Measurements from ENCODE around the gene AAR2.

The AAR2 gene

DNA sequence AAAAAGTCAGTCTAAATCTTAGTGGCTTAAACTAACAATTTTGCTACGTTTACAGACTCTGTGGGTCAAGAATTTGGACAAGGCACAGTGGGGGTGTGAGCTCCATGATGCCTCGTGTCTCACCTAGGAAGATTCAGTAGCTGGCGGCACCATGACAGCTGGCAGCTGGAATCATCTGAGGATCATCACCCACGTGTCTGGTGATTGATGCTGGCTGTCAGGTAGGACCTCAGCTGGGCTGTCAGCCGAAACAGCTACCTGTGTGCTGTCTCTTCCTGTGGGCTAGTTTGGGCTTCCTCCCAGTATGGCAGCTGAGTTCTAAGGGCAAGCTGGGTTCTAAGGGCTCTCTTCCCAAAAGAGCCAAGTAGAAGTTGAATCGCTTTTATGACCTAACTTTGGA, 43.5 kb downstream of the AAR2 start:
- WGBS, 2 experiments (ENCODE audit: insufficient coverage in 2 of 2): 84 to 85% methylated on average over 5 to 6 of the region's 6 CpGs
- Histone ChIP-seq H3K36me3 (ENCODE audit: control insufficient read depth, insufficient read depth, low read length) (no peaks in the 10 kb centered on the region), H3K4me1 (ENCODE audit: control insufficient read depth, insufficient read depth, low read length, poor library complexity, severe bottlenecking) (no peaks in the 10 kb centered on the region), H3K27ac (ENCODE audit: low read depth, low read length, severe bottlenecking) (no peak overlapping the region), H3K9me3 (ENCODE audit: control insufficient read depth, low read length) (no peaks in the 10 kb centered on the region), H3K4me3 (ENCODE audit: extremely low read depth, insufficient read depth, low read length, poor library complexity, severe bottlenecking) (no peak overlapping the region)

DNA sequence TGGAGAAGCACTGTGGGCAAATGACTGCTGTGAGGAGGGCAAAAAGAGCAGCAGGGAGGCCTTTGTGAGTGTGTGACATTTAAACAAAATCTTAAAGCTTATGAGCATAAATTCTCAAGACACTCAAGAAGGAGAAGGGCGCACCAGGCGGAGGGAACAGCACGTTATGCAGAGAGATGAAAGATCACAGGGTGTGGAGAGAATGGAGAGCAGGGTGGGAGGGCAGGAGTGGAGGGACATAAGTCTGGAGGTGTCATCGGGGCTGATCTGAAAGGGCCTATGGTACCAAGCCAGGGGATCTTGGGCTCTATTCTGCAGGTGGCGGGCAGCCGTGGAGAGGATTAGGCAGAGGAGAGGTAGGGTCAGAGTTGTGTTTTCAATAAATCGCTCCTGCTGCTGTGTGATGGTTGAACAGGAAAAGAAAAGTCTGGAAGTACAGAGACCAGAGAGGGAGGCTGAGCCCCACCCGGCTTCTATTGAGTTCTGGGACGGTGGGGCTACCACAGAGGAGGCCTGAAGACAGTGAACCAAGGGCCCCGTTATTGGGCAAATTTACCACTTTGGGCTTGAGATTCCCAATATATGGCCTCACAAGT, 45.6 kb downstream of the AAR2 start:
- Histone ChIP-seq H3K27ac (ENCODE audit: low read depth, low read length, severe bottlenecking) (no peak overlapping the region), H3K36me3 (ENCODE audit: control insufficient read depth, insufficient read depth, low read length) (no peaks in the 10 kb centered on the region), H3K4me3 (ENCODE audit: extremely low read depth, insufficient read depth, low read length, poor library complexity, severe bottlenecking) (no peak overlapping the region), H3K4me1 (ENCODE audit: control insufficient read depth, insufficient read depth, low read length, poor library complexity, severe bottlenecking) (no peaks in the 10 kb centered on the region), H3K9me3 (ENCODE audit: control insufficient read depth, low read length) (no peaks in the 10 kb centered on the region)
- 91 to 96% methylated on average over 10 of the region's 10 CpGs for WGBS, 2 experiments (ENCODE audit: insufficient coverage in 2 of 2)

DNA sequence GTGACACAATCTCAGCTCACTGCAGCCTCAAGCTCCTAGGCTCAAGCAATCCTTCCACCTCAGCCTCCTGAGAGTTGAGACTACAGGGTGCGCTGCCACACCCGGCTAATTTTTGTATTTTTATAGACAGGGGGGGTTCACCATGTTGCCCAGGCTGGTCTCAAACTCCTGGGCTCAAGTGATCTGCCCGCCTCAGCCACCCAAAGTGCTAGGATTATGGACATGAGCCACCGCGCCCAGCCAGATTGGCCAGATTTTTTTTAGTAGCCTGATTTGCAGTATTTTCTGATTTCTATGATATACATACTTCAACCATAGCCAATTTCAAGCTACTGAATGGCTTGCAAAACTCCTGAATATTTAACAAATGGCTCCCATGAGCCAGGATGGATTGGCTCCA, 48.5 kb downstream of the AAR2 start:
- WGBS, 2 experiments (ENCODE audit: insufficient coverage in 2 of 2): 88 to 100% methylated on average over 1 to 5 of the region's 5 CpGs
- Histone ChIP-seq H3K27ac (ENCODE audit: low read depth, low read length, severe bottlenecking) (no peak overlapping the region), H3K9me3 (ENCODE audit: control insufficient read depth, low read length) (no peaks in the 10 kb centered on the region), H3K36me3 (ENCODE audit: control insufficient read depth, insufficient read depth, low read length) (no peaks in the 10 kb centered on the region), H3K4me3 (ENCODE audit: extremely low read depth, insufficient read depth, low read length, poor library complexity, severe bottlenecking) (no peak overlapping the region), H3K4me1 (ENCODE audit: control insufficient read depth, insufficient read depth, low read length, poor library complexity, severe bottlenecking) (no peaks in the 10 kb centered on the region)

DNA sequence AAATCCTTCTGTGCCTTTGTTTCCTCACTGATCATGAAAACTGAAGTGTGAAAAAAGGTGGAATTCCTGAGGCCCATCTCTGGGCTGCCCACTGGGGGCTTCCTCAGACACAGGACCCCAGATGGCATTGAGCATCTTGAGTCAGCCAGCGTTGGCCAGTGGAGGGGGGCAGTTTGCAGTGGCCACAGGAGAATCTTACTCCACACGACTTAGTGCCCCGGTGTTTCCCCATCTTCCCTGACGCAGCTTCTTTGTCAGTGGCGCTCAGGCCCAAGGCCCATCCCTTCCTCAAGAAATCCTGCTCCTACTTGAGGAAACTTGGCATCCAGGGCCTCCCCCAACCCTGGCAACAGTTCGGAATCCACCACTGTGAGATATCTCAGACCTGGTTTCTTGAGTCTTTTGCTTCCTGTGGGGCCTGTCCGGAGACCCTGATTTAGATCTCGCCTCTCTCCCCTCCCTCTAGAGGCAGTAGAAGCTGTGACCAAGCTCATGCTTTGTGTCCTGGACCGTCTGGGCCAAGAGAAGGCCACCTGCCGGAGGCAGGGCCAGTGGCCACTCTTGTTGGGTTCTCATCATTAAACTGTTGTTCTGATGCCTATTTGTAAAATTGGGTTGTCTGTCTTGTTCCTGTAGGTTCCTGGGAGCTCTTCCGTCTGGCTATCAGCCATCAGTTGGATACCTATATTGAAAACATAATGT, 49.6 kb downstream of the AAR2 start:
- H3K27ac ChIP-seq (ENCODE audit: low read depth, low read length, severe bottlenecking): no peak overlapping the region
- H3K36me3 ChIP-seq (ENCODE audit: control insufficient read depth, insufficient read depth, low read length): no peaks in the 10 kb centered on the region

DNA sequence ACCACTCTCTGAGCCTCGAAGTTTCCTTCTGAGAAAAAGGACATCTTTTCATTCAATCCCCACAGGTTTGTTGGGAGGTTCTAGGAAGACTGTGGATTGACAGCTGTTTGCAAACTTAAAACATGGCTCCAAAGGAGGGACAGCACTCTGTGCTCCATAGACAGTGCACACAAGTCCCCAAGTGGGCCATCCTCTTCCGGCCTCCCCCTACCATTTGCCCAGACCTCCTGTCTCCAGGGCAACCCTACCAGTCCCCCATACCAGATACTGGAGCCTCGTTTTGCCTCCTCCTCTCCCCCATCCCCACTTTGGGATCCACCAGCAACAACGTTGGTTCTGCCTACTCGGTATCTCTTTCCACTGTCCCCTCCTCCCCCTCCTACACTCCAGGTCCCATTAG, 61.4 kb downstream of the AAR2 start:
- 74 to 85% methylated on average over 4 of the region's 5 CpGs for WGBS, 2 experiments (ENCODE audit: insufficient coverage in 2 of 2)
- no peaks in the 10 kb centered on the region for H3K36me3 ChIP-seq (ENCODE audit: control insufficient read depth, insufficient read depth, low read length)
- H3K27ac ChIP-seq (ENCODE audit: low read depth, low read length, severe bottlenecking): no peak overlapping the region
- no peak overlapping the region for H3K4me3 ChIP-seq (ENCODE audit: extremely low read depth, insufficient read depth, low read length, poor library complexity, severe bottlenecking)
- no peaks in the 10 kb centered on the region for H3K4me1 ChIP-seq (ENCODE audit: control insufficient read depth, insufficient read depth, low read length, poor library complexity, severe bottlenecking)
- H3K9me3 ChIP-seq (ENCODE audit: control insufficient read depth, low read length): no peaks in the 10 kb centered on the region

More for the DNA sequence above, 49.6 kb downstream of the AAR2 start:
- H3K4me3 ChIP-seq (ENCODE audit: extremely low read depth, insufficient read depth, low read length, poor library complexity, severe bottlenecking): no peak overlapping the region
- 82% methylated on average over 7 to 8 of the region's 11 CpGs for WGBS, 2 experiments (ENCODE audit: insufficient coverage in 2 of 2)
- H3K9me3 ChIP-seq (ENCODE audit: control insufficient read depth, low read length): no peaks in the 10 kb centered on the region
- H3K4me1 ChIP-seq (ENCODE audit: control insufficient read depth, insufficient read depth, low read length, poor library complexity, severe bottlenecking): no peaks in the 10 kb centered on the region

DNA sequence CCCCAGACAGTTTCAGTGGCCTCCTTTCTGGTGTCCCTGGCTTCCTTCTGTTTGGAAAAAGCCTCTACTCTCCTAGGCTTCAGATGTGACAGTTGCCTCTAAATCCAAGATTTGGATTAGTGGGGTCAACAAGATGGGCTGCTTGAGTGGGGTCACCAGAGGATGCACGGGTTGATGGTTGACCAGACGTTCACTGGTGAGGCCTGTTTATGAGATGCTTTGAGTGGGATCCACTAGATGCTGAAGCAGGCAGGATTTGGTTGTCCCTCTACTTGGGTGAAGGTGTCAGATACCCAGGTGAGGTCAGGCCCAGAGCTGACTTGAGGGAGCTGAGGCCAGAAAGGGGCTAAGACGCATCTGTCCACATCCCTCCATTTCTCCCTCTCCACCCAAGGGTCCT, 61.8 kb downstream of the AAR2 start:
- Histone ChIP-seq H3K4me3 (ENCODE audit: extremely low read depth, insufficient read depth, low read length, poor library complexity, severe bottlenecking) (no peak overlapping the region), H3K36me3 (ENCODE audit: control insufficient read depth, insufficient read depth, low read length) (no peaks in the 10 kb centered on the region), H3K27ac (ENCODE audit: low read depth, low read length, severe bottlenecking) (no peak overlapping the region), H3K9me3 (ENCODE audit: control insufficient read depth, low read length) (no peaks in the 10 kb centered on the region), H3K4me1 (ENCODE audit: control insufficient read depth, insufficient read depth, low read length, poor library complexity, severe bottlenecking) (no peaks in the 10 kb centered on the region)
- WGBS, 2 experiments (ENCODE audit: insufficient coverage in 2 of 2): 87 to 92% methylated on average over 2 to 3 of the region's 3 CpGs

DNA sequence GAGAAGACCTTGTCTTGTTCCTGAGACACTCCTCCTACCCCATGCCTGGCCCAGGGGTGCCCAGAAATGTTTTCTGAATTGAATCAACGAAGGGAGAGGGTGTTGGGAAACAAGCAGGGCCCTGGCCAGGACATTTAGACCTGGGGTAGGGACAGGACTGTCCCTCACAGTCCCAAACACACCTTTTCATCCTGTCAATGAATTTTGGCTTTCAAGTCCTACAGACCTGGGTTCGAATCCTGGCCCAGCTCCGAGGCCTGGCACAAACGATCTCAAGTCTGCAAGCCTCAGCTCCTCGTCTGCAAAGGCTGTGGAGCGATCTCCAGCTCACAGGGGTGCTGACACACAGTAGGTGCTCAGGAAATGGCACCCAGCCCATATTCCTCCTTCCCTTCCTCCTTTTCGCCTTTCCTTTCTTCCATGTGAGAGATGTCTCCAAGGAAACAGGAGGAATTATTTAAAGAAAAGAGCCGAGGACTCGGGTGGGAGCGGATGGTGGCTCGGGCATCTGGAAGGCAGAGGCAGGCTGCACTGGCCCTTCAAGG, 62.6 kb downstream of the AAR2 start:
- Histone ChIP-seq H3K4me1 (ENCODE audit: control insufficient read depth, insufficient read depth, low read length, poor library complexity, severe bottlenecking) (no peaks in the 10 kb centered on the region), H3K9me3 (ENCODE audit: control insufficient read depth, low read length) (no peaks in the 10 kb centered on the region), H3K27ac (ENCODE audit: low read depth, low read length, severe bottlenecking) (no peak overlapping the region), H3K36me3 (ENCODE audit: control insufficient read depth, insufficient read depth, low read length) (no peaks in the 10 kb centered on the region), H3K4me3 (ENCODE audit: extremely low read depth, insufficient read depth, low read length, poor library complexity, severe bottlenecking) (no peak overlapping the region)
- 84 to 87% methylated on average over 8 to 10 of the region's 11 CpGs for WGBS, 2 experiments (ENCODE audit: insufficient coverage in 2 of 2)

DNA sequence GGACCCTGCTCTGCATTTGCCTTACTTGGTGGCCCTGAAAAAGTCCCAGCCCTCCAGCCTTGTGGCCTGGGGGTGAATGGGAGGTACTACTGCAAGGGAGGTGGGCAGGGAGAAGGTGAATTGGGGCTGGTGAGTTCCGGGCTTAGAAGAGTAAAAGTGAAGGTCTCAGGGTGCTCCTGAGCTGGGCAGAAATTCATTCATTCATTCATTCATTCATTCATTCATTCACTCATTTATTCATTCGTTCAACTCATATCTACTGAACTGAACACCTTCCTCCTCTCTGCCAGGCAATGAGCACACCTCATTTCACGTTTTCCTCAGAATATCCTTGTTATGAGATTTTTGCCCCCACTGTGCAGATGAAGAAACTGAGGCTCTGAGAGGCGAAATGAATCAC, 63.2 kb downstream of the AAR2 start:
- H3K4me3 ChIP-seq (ENCODE audit: extremely low read depth, insufficient read depth, low read length, poor library complexity, severe bottlenecking): no peak overlapping the region
- no peak overlapping the region for H3K27ac ChIP-seq (ENCODE audit: low read depth, low read length, severe bottlenecking)
- 67 to 86% methylated on average over 3 of the region's 4 CpGs for WGBS, 2 experiments (ENCODE audit: insufficient coverage in 2 of 2)
- no peaks in the 10 kb centered on the region for H3K36me3 ChIP-seq (ENCODE audit: control insufficient read depth, insufficient read depth, low read length)
- H3K4me1 ChIP-seq (ENCODE audit: control insufficient read depth, insufficient read depth, low read length, poor library complexity, severe bottlenecking): no peaks in the 10 kb centered on the region
- H3K9me3 ChIP-seq (ENCODE audit: control insufficient read depth, low read length): no peaks in the 10 kb centered on the region

DNA sequence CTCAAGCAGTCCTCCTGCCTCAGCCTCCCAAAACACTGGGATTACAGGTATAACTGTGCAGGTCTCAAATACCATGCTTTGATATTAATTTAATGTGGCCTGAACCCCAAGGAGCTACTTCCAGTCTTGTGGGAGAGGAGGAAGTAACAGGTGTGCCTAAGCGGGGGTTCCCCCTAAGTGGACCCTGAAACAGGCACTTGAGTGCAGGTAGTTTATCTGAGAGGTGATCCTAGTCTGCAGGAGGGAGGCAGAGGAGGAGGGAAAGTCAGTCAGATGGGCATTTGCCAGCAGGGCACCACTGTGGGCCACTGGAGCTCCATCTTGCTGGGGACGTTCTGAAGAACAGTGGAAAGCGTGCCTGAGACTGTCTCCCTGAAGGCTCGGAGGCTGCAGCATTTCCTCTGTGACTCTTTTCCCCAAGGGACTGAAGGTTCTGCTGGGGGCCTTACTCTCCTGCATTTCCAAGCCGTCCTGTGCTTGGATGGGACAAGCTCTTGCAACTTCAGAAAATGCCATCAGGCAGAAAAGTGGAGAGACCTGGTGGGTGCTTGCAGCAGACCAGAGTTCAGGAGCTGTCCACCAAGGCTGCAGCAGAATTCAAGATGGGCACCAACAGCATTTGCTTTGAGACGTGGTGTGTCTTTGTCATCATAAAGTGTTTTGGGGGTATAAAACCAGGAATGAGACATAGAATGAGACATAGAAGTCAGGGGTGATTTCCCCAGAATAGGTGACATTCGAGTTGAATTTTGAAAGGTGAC, 65.3 kb downstream of the AAR2 start:
- Histone ChIP-seq H3K4me3 (ENCODE audit: extremely low read depth, insufficient read depth, low read length, poor library complexity, severe bottlenecking) (no peak overlapping the region), H3K36me3 (ENCODE audit: control insufficient read depth, insufficient read depth, low read length) (no peaks in the 10 kb centered on the region), H3K9me3 (ENCODE audit: control insufficient read depth, low read length) (no peaks in the 10 kb centered on the region), H3K27ac (ENCODE audit: low read depth, low read length, severe bottlenecking) (no peak overlapping the region), H3K4me1 (ENCODE audit: control insufficient read depth, insufficient read depth, low read length, poor library complexity, severe bottlenecking) (peaks cover 1% of the 10 kb centered on the region)
- 74 to 82% methylated on average over 7 of the region's 7 CpGs for WGBS, 2 experiments (ENCODE audit: insufficient coverage in 2 of 2)

DNA sequence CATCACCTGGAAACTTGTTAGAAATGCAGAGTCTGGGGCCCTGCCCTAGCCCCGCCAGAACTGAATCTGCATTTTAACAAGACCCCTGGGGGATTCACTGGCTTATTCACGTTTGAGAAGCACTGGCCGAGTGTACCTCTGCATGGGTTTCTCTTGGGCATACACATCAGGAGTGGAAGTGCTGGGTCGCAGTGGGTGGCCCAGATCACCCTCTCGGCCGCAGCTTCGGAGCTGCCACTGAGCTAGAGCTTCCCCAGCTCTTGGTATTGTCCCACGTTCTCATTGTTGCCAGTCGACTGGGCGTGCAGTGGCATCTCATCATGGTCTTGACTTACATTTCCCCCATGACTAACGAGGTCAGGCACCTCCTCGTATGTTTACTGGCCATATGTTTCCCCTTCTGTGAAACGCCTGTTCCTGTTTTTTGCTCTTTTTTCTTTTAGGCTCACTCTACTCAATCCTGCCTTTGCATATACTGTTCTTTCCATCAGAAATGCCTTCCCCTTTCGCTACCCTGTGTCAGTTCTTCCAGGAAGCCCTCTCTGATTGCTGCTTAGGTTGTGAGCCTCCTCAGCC, 66.8 kb downstream of the AAR2 start:
- Histone ChIP-seq H3K27ac (ENCODE audit: low read depth, low read length, severe bottlenecking) (no peak overlapping the region), H3K9me3 (ENCODE audit: control insufficient read depth, low read length) (no peaks in the 10 kb centered on the region), H3K4me3 (ENCODE audit: extremely low read depth, insufficient read depth, low read length, poor library complexity, severe bottlenecking) (no peak overlapping the region), H3K36me3 (ENCODE audit: control insufficient read depth, insufficient read depth, low read length) (no peaks in the 10 kb centered on the region), H3K4me1 (ENCODE audit: control insufficient read depth, insufficient read depth, low read length, poor library complexity, severe bottlenecking) (peaks cover 5% of the 10 kb centered on the region)
- WGBS, 2 experiments (ENCODE audit: insufficient coverage in 2 of 2): 52 to 63% methylated on average over 14 of the region's 14 CpGs

Measured in mesodermal cell (in vitro differentiated cells).